Measurements from ENCODE around the gene TUBB4A. TPM values are rescaled to one million over a fixed set of nuclear protein-coding genes. Genes with fewer than 3 reads are reported as not detected.
A peak's percentile ranks its signal among the peaks of the same experiment; 100 is the strongest.

Gene TUBB4A
- total RNA-seq, 1 experiment from 2014 or later = 18.5 TPM

DNA sequence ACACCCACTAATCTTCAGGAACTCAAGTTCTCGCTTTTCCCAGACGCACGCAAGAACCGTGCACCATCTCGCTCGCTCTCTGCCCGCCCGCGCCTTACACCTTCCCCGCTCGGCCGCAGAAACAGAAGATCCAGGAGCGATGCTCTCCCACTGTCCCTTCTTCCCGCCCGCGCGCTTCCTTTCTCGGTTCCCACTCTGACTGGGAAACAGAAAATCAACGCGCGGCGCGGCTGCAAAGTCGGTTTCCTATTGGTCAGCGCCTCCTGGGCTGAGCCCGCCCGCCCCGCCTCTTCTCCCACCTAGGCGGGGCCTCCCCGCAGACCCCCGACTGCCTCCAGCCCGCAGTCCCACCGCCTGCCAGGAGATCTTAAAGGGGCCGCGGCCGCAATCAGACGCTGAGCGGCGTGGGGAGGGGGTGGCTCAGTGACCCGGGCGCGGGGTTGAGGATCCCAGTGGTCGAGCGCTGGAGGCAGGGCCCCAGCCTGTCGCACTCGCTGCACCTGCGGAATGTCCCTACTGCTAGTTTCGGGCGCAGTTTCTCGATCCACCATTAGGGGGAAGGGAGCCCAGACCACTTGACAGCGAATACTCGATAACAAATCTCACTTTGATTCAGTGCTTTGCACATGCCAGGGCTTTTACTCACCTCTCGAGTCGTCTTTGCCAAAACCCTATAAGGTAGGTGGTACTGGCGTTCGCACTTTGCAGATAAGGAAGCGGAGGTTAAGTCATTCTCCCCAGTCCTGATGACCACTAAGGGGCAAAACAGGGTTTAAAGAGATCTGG, 41.8 kb downstream of the TUBB4A start (continued):
- TF ChIP-seq, protein P1, sequence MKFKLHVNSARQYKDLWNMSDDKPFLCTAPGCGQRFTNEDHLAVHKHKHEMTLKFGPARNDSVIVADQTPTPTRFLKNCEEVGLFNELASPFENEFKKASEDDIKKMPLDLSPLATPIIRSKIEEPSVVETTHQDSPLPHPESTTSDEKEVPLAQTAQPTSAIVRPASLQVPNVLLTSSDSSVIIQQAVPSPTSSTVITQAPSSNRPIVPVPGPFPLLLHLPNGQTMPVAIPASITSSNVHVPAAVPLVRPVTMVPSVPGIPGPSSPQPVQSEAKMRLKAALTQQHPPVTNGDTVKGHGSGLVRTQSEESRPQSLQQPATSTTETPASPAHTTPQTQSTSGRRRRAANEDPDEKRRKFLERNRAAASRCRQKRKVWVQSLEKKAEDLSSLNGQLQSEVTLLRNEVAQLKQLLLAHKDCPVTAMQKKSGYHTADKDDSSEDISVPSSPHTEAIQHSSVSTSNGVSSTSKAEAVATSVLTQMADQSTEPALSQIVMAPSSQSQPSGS (CRISPR knock-in tag; IDR thresholded peaks at IDR 0.05; ENCODE audit: borderline replicate concordance, low read depth) = no peak
- TF ChIP-seq, protein P2, sequence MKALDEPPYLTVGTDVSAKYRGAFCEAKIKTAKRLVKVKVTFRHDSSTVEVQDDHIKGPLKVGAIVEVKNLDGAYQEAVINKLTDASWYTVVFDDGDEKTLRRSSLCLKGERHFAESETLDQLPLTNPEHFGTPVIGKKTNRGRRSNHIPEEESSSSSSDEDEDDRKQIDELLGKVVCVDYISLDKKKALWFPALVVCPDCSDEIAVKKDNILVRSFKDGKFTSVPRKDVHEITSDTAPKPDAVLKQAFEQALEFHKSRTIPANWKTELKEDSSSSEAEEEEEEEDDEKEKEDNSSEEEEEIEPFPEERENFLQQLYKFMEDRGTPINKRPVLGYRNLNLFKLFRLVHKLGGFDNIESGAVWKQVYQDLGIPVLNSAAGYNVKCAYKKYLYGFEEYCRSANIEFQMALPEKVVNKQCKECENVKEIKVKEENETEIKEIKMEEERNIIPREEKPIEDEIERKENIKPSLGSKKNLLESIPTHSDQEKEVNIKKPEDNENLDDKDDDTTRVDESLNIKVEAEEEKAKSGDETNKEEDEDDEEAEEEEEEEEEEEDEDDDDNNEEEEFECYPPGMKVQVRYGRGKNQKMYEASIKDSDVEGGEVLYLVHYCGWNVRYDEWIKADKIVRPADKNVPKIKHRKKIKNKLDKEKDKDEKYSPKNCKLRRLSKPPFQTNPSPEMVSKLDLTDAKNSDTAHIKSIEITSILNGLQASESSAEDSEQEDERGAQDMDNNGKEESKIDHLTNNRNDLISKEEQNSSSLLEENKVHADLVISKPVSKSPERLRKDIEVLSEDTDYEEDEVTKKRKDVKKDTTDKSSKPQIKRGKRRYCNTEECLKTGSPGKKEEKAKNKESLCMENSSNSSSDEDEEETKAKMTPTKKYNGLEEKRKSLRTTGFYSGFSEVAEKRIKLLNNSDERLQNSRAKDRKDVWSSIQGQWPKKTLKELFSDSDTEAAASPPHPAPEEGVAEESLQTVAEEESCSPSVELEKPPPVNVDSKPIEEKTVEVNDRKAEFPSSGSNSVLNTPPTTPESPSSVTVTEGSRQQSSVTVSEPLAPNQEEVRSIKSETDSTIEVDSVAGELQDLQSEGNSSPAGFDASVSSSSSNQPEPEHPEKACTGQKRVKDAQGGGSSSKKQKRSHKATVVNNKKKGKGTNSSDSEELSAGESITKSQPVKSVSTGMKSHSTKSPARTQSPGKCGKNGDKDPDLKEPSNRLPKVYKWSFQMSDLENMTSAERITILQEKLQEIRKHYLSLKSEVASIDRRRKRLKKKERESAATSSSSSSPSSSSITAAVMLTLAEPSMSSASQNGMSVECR (CRISPR knock-in tag; IDR thresholded peaks at IDR 0.05; ENCODE audit: borderline replicate concordance) = 0 out of 2 replicates have a peak, but pooled peaks have one; percentile 43
- TF ChIP-seq MAX (CRISPR knock-in tag; IDR thresholded peaks at IDR 0.05) (peak; percentile 74), ELF4 (CRISPR knock-in tag; IDR thresholded peaks at IDR 0.05; ENCODE audit: low read depth) (no peak), MXD4 (CRISPR knock-in tag; IDR thresholded peaks at IDR 0.05; ENCODE audit: borderline replicate concordance) (no peak), GABPB1 (CRISPR knock-in tag; IDR thresholded peaks at IDR 0.05) (0 out of 2 replicates have a peak, but pooled peaks have one; percentile 11), SP1 (CRISPR knock-in tag; conservative IDR thresholded peaks at IDR 0.05) (peak; percentile 79), ETV6 (CRISPR knock-in tag; IDR thresholded peaks at IDR 0.05) (0 out of 2 replicates have a peak, but pooled peaks have one; percentile 35), EMX1 (CRISPR knock-in tag; IDR thresholded peaks at IDR 0.05) (no peak), CTCF (IDR thresholded peaks at IDR 0.05) (peak; percentile 50)

- DNase-seq (ENCODE audit: low spot score) (peak; percentile 79), ATAC-seq (peak; percentile 43)
- CTCF ChIA-PET = interaction anchor here (1.3 to 1.9 kb wide), 2 partner anchors 17 to 35 kb away, joined by 4 to 10 read pairs; partner anchors contain the start of gene KHSRP
- H3K4me3 Mint-ChIP-seq = peak within 1 kb of the TSS; percentile 98
- peaks cover 13% of the 10 kb centered on the region for H3K27me3 Mint-ChIP-seq (ENCODE audit: low read depth)
- peaks cover 18% of the 10 kb centered on the region for H3K36me3 Mint-ChIP-seq
- peaks cover 13% of the 10 kb centered on the region for H3K4me1 Mint-ChIP-seq
- POLR2A ChIA-PET = interaction anchor here (0.6 to 1.6 kb wide), 2 partner anchors 17 to 440 kb away, joined by 7 to 13 read pairs; no protein-coding TSS in a partner anchor
- TF ChIP-seq TP53 (CRISPR knock-in tag; IDR thresholded peaks at IDR 0.05) (no peak), ZBTB43 (CRISPR knock-in tag; IDR thresholded peaks at IDR 0.05) (no peak), SP1 (CRISPR knock-in tag; conservative IDR thresholded peaks at IDR 0.05) (peak; percentile 9; the same call in 1 of the 2 replicates)
- peak within 1 kb of the TSS; percentile 99 for H3K27ac Mint-ChIP-seq
- 0 out of 2 replicates have a peak, but pooled peaks cover 4% of the 10 kb centered on the region for H3K9me3 Mint-ChIP-seq
These were observed 42.6 kb downstream of the TUBB4A start, which contains the start of gene SLC25A23 for GRCh38 chr19:6459262-6460098. SLC25A23 (minus strand) TSS chr19:6459792; CDS start chr19:6459628, 164 bp downstream.
